UCSD-AML1 (cell line): Measurements from ENCODE around the gene VAMP3.

ENCODE experiments used
- DNase-seq: peaks from one replicate; lab custom pipeline; 2025; ENCODE audit not compliant: unreplicated experiment; lab: John Stamatoyannopoulos, UW

Gene VAMP3

GRCh38 chr1:7810395-7810794 lies 39.3 kb downstream of the VAMP3 start:
- peak; percentile 46 for DNase-seq

GRCh38 chr1:7811476-7811875 lies 40.4 kb downstream of the VAMP3 start:
- no peak for DNase-seq

- DNase-seq, result no peak
These were observed 42.7 kb downstream of the VAMP3 start for GRCh38 chr1:7813677-7814373.

- no peak for DNase-seq
These were observed 50.2 kb downstream of the VAMP3 start for GRCh38 chr1:7821282-7821681.

- DNase-seq, result no peak
These were observed 53.6 kb downstream of the VAMP3 start for GRCh38 chr1:7824701-7825100.

GRCh38 chr1:7826363-7826762 lies 55.3 kb downstream of the VAMP3 start:
- no peak for DNase-seq

GRCh38 chr1:7827126-7827955 lies 56.2 kb downstream of the VAMP3 start:
- no peak for DNase-seq
